A673 (cell line): ENCODE results near the gene ANKRD1.

ENCODE experiments used
- EZH2 ChIP-seq: fragments of 200-600 bp; sonication (generic); IDR thresholded peaks from 2 replicates; pipeline ENCODE4 v1.6.1; 2017; ENCODE audit warnings: borderline replicate concordance, low read depth, mild to moderate bottlenecking, mixed read lengths, antibody characterized with exemption, low read length; ENCODE audit not compliant: poor library complexity, severe bottlenecking
- TF ChIP-seq, protein P1 (sequence below): fragments of 300-800, 200-600 bp; sonication (generic); conservative IDR thresholded peaks from 2 replicates; pipeline ENCODE4 v1.5.1; 2017; ENCODE audit warnings: low read depth, mild to moderate bottlenecking, antibody characterized with exemption, low read length, moderate library complexity, mixed read lengths

DNA sequence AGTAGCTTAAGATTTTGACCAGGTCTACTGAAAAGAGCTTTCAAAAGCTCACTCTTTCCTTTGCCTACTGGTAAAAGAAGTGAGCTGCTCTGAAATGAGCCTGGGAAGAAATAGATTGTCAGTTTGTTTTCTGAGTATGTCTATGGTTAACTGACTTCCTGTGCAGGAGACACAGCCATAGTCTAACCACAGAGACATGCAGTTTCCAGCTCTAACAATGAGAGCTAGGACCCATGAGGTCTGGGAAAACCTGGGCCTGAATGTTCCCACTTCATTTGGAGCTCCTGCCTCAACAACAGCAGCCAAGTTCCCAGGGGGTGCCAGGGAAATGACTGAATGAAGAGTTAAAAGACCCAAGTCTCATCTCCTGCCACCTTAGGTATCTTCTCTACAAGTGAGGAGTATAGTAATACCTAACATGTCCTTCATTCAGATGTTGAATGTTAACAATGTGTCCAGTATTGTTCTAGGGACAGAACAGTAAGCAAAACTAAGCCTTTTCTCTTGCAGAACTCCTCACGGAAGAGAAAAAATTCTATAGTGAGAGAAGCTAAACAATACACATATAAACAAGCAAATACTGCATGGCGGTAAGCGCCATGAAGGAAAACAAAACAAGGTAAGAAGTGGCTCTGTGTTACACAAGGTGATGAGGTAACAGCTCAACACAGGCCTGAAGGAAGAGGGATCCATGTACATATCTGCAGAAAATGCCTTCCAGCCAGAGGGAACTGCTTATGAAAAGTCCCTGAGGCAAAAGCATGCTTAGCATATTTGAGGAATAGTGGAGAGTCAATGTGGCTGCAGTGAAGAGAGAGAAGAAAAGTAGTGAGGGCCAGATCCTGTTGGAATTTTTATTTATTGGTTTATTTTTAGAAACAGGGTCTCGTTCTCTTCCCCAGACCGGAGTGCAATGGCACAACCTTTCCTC is 26.4 kb upstream of the ANKRD1 start:
- TF ChIP-seq, protein P1, sequence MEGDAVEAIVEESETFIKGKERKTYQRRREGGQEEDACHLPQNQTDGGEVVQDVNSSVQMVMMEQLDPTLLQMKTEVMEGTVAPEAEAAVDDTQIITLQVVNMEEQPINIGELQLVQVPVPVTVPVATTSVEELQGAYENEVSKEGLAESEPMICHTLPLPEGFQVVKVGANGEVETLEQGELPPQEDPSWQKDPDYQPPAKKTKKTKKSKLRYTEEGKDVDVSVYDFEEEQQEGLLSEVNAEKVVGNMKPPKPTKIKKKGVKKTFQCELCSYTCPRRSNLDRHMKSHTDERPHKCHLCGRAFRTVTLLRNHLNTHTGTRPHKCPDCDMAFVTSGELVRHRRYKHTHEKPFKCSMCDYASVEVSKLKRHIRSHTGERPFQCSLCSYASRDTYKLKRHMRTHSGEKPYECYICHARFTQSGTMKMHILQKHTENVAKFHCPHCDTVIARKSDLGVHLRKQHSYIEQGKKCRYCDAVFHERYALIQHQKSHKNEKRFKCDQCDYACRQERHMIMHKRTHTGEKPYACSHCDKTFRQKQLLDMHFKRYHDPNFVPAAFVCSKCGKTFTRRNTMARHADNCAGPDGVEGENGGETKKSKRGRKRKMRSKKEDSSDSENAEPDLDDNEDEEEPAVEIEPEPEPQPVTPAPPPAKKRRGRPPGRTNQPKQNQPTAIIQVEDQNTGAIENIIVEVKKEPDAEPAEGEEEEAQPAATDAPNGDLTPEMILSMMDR, result no peak
- TF ChIP-seq EZH2, result no peak
